Heart left ventricle (tissue), 16 donors: ENCODE measurements around the gene UGT1A6. TPM values are rescaled to one million over a fixed set of nuclear protein-coding genes. Genes with fewer than 3 reads are reported as not detected.
"Not testable (repeated sequence)": the region's sequence is repeated elsewhere in the genome, so short reads cannot be mapped to it uniquely, and the experiment has no call there.

Source experiments
- ATAC-seq, 4 donors: fragments of 200-7000 bp; cut with Tn5 transposase; one replicate each; pipeline ENCODE4 v1.9.1; 2020 to 2022; ENCODE audit warnings: moderate library complexity in 4 of 4, mild to moderate bottlenecking in 3 of 4, moderate number of reproducible peaks in 1 of 4
- DNase-seq, 5 donors: peaks; one replicate each; pipeline ENCODE4 v3.0.0-alpha.2; 2020
- H3K27ac ChIP-seq, 12 donors: fragments of 200-600 bp; sonication (generic) in 4 of 12; one replicate each; pipeline versions ENCODE4 v1.5.0 to v1.8.0; 2016 to 2022; ENCODE audit warnings: mild to moderate bottlenecking in 2 of 12
- H3K27me3 ChIP-seq, 9 donors: fragments of 200-600 bp; sonication (generic) in 2 of 9; one replicate each; pipeline versions ENCODE4 v1.5.1 to v1.8.0; 2016 to 2022; ENCODE audit warnings: mild to moderate bottlenecking in 3 of 9
- H3K36me3 ChIP-seq, 9 donors: fragments of 200-600 bp; sonication (generic) in 2 of 9; one replicate each; pipeline versions ENCODE4 v1.5.0 to v1.8.0; 2018 to 2022; ENCODE audit warnings: mild to moderate bottlenecking in 2 of 9
- H3K4me1 ChIP-seq, 12 donors: fragments of 200-600 bp; sonication (generic) in 4 of 12; one replicate each; pipeline versions ENCODE4 v1.5.0 to v1.8.0; 2016 to 2022; ENCODE audit warnings: mild to moderate bottlenecking in 3 of 12
- H3K4me3 ChIP-seq, 12 donors: fragments of 200-600 bp; sonication (generic) in 4 of 12; one replicate each; pipeline versions ENCODE4 v1.5.0 to v1.8.0; 2017 to 2022; ENCODE audit warnings: mild to moderate bottlenecking in 9 of 12, moderate library complexity in 4 of 12
- H3K9me3 ChIP-seq, 12 donors: fragments of 200-600 bp; sonication (generic) in 4 of 12; one replicate each; pipeline versions ENCODE4 v1.5.0 to v1.8.0; 2016 to 2022; ENCODE audit warnings: mild to moderate bottlenecking in 1 of 12
- POLR2A ChIP-seq, 2 donors: fragments of 450-650 bp; IDR thresholded peaks; one replicate each; pipeline ENCODE4 v1.6.1; 2017; ENCODE audit warnings: antibody characterized with exemption in 2 of 2, mild to moderate bottlenecking in 2 of 2, moderate library complexity in 2 of 2
- WGBS, 4 donors: extraction: QIAGEN DNeasy Blood & Tissue Kit in 2 of 4; methylation state at CpG; one replicate each; pipeline versions ENCODE4 v1.1.5 to v1.1.7; 2013 to 2018; 5-methylcytosine and 5-hydroxymethylcytosine counted together
- intact Hi-C, 10 donors: fragments of 100-400 bp; cut with DNase I; formaldehyde crosslinking; loops; one replicate each; pipeline versions ENCODE4 v1.11.1 to v1.14.2; 2022
- polyA plus RNA-seq, 2 donors: library from polyadenylated mRNA; stranded (reverse); fragments of 200-250 nt; gene quantifications; one replicate each; pipeline ENCODE4 v1.2.3, GENCODE V29; 2013
- total RNA-seq, 9 donors: library from RNA; depleted of rRNA in 2 of 9; stranded (reverse); fragments of >200 nt in 2 of 9; fragmentation: NEBNext Ultra II Directional in 3 of 9; extraction: Animal tissue kit (Norgen Biotek cat#: 25700) in 3 of 9; gene quantifications; one replicate each; pipeline versions ENCODE4 v1.1.0 to v1.2.4, GENCODE V29; 2016 to 2023
- TF ChIP-seq, protein P1 (sequence below), 12 donors: fragments of 200-600 bp; sonication (generic) in 4 of 12; IDR thresholded peaks; one replicate each; pipeline versions ENCODE4 v1.5.0 to v1.8.0; 2018 to 2022; ENCODE audit warnings: antibody characterized with exemption in 12 of 12, mild to moderate bottlenecking in 5 of 12
- donor health status: ischemic (EF 13 %, LVEDD 7.1; RV severe dilation, severe dysfunction).
- donor health status: healthy with polysubstance abuse.
- donor health status: DM: no; HTN: yes; CAD: no.
- donor health status: DM: no; HTN: no; CAD: no.
- donor health status: ischemic (EF 25% LVEDD 6.9; RV normal size, moderate dysfunction).
- donor health status: ischemic (EF 25% LVEDD 5.7; RV mildly dilated, moderate dysfunction).
- donor health status: healthy.
- donor health status: DM: yes; HTN: yes; CAD: no.
- donor health status: ischemic (EF 35%, LVEDD 5.7; RV mildly dilated, moderate dysfunction).
- donor health status: nonischemic (EF 11% LVEDD 7.7; RV severe dilation, severe dysfunction).
- donor health status: DM: yes; HTN: yes; CAD: no.
- donor health status: PGD.
- donor health status: ischemic (EF 29% LVEDD 5.4; RV normal size, mild dysfunction).
- donor health status: nonischemic (EF 23%, LVEDD 6.1; RV moderate dilation, normal function).

The UGT1A6 gene
- total and polyA plus RNA-seq, 11 donors, result not detected

DNA sequence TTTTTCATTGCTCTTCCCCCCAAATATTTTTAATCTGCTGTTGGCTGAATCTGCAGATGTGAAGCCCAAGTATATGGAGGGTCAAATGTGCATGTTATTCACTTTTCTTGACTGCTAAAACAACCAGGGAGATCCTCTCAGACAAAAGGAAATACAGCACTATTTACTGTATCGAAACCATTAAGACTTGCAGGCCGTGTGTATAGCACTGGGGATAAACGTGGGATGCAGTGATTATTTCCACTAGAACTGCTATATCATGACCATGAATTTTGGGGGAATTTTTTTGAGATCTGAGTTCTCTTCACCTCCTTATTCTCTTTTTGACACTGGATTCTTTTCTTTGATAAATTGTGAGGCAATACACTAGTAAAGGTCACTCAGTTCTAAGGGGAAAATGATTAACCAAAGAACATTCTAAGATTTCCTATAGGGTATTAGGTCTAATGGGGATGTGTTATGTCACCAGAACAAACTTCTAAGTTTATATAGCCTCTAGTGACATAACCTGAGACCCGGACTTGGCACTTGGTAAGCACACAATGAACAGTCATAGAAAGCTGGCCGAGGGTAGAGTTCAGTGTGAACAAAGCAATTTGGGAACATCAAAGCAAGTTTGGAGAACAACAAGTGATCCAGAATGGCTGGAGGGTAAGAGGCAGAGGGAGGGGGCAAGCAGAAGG lies 52.5 kb downstream of the UGT1A6 start:
- intact Hi-C loops, result no loop called here
- Histone ChIP-seq H3K4me1 (no peaks in the 10 kb centered on the region), H3K27me3 (peaks cover 0 to 6% (median 0%) of the 10 kb centered on the region in 9 donors), H3K4me3 (no peak overlapping the region), H3K9me3 (no peaks in the 10 kb centered on the region), H3K27ac (no peak overlapping the region), H3K36me3 (no peaks in the 10 kb centered on the region)
- no peak for TF ChIP-seq POLR2A (IDR thresholded peaks at IDR 0.05)
- TF ChIP-seq, protein P1, sequence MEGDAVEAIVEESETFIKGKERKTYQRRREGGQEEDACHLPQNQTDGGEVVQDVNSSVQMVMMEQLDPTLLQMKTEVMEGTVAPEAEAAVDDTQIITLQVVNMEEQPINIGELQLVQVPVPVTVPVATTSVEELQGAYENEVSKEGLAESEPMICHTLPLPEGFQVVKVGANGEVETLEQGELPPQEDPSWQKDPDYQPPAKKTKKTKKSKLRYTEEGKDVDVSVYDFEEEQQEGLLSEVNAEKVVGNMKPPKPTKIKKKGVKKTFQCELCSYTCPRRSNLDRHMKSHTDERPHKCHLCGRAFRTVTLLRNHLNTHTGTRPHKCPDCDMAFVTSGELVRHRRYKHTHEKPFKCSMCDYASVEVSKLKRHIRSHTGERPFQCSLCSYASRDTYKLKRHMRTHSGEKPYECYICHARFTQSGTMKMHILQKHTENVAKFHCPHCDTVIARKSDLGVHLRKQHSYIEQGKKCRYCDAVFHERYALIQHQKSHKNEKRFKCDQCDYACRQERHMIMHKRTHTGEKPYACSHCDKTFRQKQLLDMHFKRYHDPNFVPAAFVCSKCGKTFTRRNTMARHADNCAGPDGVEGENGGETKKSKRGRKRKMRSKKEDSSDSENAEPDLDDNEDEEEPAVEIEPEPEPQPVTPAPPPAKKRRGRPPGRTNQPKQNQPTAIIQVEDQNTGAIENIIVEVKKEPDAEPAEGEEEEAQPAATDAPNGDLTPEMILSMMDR (IDR thresholded peaks at IDR 0.05), result no peak
- ATAC-seq (no peak), DNase-seq (no peak)
- WGBS, 4 donors, result 75 to 77% (median 77%) methylated on average over 5 of the region's 5 CpGs

DNA sequence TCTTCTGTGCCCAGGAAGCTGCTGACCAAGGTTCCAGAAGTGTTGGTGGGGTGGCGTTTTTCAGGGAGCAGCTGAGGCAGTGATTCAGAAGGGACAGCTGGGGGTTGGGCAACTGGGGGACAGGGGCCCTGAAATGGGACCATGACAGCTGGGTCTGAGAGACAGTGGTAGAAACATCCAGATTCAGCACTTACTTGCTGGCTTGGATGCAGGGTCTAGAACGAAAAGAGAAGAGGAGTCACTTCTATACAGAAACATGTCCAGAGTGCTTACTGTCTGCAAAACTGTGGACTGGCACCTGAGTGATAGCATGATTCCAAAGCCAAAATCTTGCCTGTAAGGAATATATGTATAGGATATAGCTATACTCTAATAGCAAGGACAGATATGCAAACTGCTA lies 53.1 kb downstream of the UGT1A6 start:
- intact Hi-C loops, result not testable (repeated sequence)

DNA sequence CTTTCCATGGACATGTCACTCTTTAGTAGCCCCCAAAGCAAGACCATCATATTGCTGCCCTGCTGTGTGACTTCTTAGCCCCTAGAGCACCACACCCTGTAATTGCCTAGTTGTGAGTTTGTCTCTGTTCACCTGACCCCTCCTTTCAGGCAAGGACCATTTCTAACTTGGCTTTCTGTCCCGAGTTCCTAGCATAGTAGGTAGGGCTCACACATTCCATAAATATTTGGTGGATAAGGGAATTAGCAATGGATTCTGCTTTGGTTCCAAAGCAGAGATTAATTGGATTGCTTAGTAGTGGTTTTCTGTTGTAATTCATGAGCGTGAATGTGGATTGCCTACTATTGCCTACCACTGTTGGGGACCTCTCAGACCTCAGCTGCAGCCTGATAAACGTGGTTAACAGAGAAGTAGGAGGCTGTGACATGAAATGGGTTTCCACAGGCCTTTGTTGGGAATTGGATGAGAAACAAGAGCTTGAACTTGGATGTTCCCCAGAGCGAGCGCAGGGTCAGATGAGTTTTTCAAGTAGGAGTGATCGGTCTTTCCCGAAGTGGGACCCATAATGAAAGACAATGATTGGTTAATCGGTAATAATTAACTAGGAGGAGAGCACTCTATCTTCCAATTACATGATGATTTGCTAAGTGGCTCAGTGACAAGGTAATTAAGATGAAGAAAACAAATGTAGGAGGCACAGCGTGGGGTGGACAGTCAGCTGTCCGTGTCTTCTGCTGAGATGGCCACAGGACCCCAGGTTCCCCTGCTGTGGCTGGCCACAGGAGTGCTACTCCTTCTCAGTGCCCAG lies 54.0 kb downstream of the UGT1A6 start:
- Histone ChIP-seq H3K36me3 (no peaks in the 10 kb centered on the region), H3K4me3 (no peak overlapping the region), H3K27ac (no peak overlapping the region), H3K9me3 (peaks cover 0 to 3% (median 0%) of the 10 kb centered on the region in 12 donors), H3K27me3 (peaks cover 0 to 6% (median 0%) of the 10 kb centered on the region in 9 donors), H3K4me1 (no peaks in the 10 kb centered on the region)
- intact Hi-C loops, result no loop called here
- no peak for DNase-seq
- ATAC-seq, result no peak
- TF ChIP-seq POLR2A (IDR thresholded peaks at IDR 0.05), result no peak
- 69 to 77% (median 73%) methylated on average over 9 to 10 of the region's 10 CpGs for WGBS, 4 donors

More for the DNA sequence above, 53.1 kb downstream of the UGT1A6 start:
- H3K4me1 ChIP-seq, H3K4me3 ChIP-seq, H3K27me3 ChIP-seq, H3K9me3 ChIP-seq, ATAC-seq, H3K36me3 ChIP-seq, DNase-seq, H3K27ac ChIP-seq: not testable (repeated sequence)
- 57 to 70% (median 59%) methylated on average over 2 of the region's 2 CpGs for WGBS, 4 donors

DNA sequence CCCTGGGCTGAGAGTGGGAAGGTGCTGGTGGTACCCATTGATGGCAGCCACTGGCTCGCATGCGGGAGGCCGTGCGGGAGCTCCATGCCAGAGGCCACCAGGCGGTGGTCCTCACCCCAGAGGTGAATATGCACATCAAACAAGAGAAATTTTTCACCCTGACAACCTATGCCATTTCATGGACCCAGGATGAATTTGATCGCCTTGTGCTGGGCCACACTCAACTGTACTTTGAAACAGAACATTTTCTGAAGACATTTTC lies 54.5 kb downstream of the UGT1A6 start:
- no peaks in the 10 kb centered on the region for H3K4me1 ChIP-seq
- 83 to 95% (median 87%) methylated on average over 6 of the region's 6 CpGs for WGBS, 4 donors
- ATAC-seq (no peak), DNase-seq (no peak)
- no peaks in the 10 kb centered on the region for H3K36me3 ChIP-seq
- intact Hi-C loops, result no loop called here
- TF ChIP-seq, protein P1 (IDR thresholded peaks at IDR 0.05), result no peak
- no peak for TF ChIP-seq POLR2A (IDR thresholded peaks at IDR 0.05)
- no peak overlapping the region for H3K4me3 ChIP-seq
- no peak overlapping the region for H3K27ac ChIP-seq
- peaks cover 0 to 3% (median 0%) of the 10 kb centered on the region in 9 donors for H3K27me3 ChIP-seq
- H3K9me3 ChIP-seq, result peaks cover 0 to 3% (median 0%) of the 10 kb centered on the region in 12 donors

DNA sequence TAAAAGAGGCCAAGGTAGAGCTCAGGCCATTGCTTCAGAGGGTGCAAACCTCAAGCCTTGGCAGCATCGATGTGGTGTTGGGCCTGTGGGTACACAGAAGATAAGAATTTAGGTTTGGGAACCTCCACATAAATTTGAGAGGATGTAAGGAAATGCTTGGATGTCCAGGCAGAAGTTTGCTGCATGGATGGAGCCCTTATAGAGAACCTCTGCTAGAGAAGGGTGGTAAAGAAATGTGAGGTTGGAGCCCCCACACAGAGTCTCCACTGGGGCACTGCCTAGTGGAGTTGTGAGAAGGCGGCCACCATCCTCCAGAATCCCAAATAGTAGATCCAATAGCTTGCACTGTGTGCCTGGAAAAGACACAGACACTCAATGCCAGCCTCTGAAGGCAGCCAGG lies 58.0 kb downstream of the UGT1A6 start:
- DNase-seq, H3K4me3 ChIP-seq, intact Hi-C loops, H3K9me3 ChIP-seq, ATAC-seq, H3K36me3 ChIP-seq, H3K27me3 ChIP-seq, H3K4me1 ChIP-seq, H3K27ac ChIP-seq: not testable (repeated sequence)
- 60 to 69% (median 61%) methylated on average over 1 to 2 of the region's 2 CpGs for WGBS, 4 donors

DNA sequence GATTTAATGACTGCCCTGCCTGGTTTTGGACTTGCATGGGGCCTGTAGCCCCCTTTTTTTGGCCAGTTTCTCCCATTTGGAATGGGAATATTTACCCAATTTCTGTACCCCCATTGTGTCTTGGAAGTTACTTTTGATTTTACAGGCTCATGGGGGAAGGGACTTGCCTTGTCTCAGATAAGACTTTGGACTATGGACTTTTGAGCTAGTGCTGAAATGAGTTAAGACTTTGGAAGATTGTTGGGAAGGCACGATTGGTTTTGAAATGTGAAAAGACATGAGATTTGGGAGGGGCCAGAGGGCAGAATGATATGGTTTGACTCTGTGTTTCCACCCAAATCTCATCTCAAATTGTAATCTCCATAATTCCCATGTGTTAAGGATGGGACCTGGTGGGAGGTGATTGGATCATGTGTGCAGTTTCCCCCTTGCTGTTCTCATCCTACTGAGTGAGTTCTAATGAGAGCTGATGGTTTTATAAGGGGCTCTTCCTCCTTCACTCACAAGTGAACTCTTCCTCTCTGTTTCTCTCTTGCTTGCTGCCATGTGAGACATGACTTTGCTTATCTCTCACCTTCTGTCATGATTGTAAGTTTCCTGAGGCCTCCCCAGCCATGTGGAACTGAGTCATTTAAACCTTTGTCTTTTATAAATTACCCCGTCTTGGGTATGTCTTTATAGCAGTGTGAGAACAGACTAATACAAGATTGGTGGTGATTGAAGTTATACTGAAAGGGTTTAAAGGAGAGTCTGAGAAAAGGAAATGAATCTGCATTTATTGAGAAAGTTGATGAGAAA lies 58.7 kb downstream of the UGT1A6 start:
- H3K36me3 ChIP-seq, ATAC-seq, H3K4me1 ChIP-seq, H3K4me3 ChIP-seq, H3K9me3 ChIP-seq, DNase-seq, H3K27me3 ChIP-seq, H3K27ac ChIP-seq, intact Hi-C loops: not testable (repeated sequence)
- 59 to 75% (median 70%) methylated on average over 2 of the region's 2 CpGs for WGBS, 4 donors
